CD14-positive monocyte (primary cell): Measurements from ENCODE around the gene DGCR2. TPM values are rescaled to one million over a fixed set of nuclear protein-coding genes. Genes with fewer than 3 reads are reported as not detected.
"Not testable (repeated sequence)": the region's sequence is repeated elsewhere in the genome, so short reads cannot be mapped to it uniquely, and the experiment has no call there.

Source experiments
- DNase-seq, 3 donors: peaks; one replicate each; pipeline ENCODE4 v3.0.0-alpha.2; 2011 to 2022
- H2AFZ ChIP-seq: 2 replicates; pipeline ENCODE4 v1.6.0; 2012; ENCODE audit warnings: mild to moderate bottlenecking, low read depth, low read length, inconsistent platforms; ENCODE audit not compliant: insufficient read depth, poor library complexity, severe bottlenecking
- H3K27ac ChIP-seq, 2 donors: 1 replicate in 1 of 2; 2 replicates in 1 of 2; pipeline ENCODE4 v1.5.1; 2012 to 2013; ENCODE audit warnings: low read length in 2 of 2, control low read depth in 1 of 2, inconsistent platforms in 1 of 2, low read depth in 1 of 2, mild to moderate bottlenecking in 1 of 2
- H3K27me3 ChIP-seq, 2 donors: one replicate each; pipeline versions ENCODE4 v1.6.0 to v1.6.1; 2011 to 2013; ENCODE audit warnings: low read length in 2 of 2; ENCODE audit not compliant: control insufficient read depth in 2 of 2, insufficient read depth in 2 of 2
- H3K36me3 ChIP-seq, 2 donors: replicated peaks in 1 of 2; 1 replicate in 1 of 2; 2 replicates in 1 of 2; pipeline versions ENCODE4 v1.5.1 to v1.6.1; 2012 to 2013; ENCODE audit warnings: low read length in 2 of 2, control low read depth in 1 of 2, inconsistent platforms in 1 of 2, mild to moderate bottlenecking in 1 of 2; ENCODE audit not compliant: insufficient read depth in 2 of 2, control insufficient read depth in 1 of 2
- H3K4me1 ChIP-seq, 2 donors: 1 replicate in 1 of 2; 2 replicates in 1 of 2; pipeline versions ENCODE4 v1.5.1 to v1.6.1; 2012 to 2013; ENCODE audit warnings: low read length in 2 of 2, control low read depth in 1 of 2, inconsistent platforms in 1 of 2, mild to moderate bottlenecking in 1 of 2, moderate library complexity in 1 of 2; ENCODE audit not compliant: insufficient read depth in 2 of 2, control insufficient read depth in 1 of 2
- H3K4me2 ChIP-seq: replicated peaks from 2 replicates; pipeline ENCODE3; 2012; ENCODE audit warnings: low read length, moderate library complexity, mild to moderate bottlenecking; ENCODE audit not compliant: poor library complexity, severe bottlenecking; ENCODE audit errors: extremely low read depth
- H3K4me3 ChIP-seq, 3 experiments: fragments of 200-600 bp in 1 of 3; sonication (generic) in 1 of 3; replicated peaks in 1 of 3; 1 replicate in 2 of 3; 2 replicates in 1 of 3; pipeline ENCODE4 v1.5.1; 2011 to 2013; ENCODE audit warnings: low read length in 3 of 3, mild to moderate bottlenecking in 3 of 3, control low read depth in 2 of 3, low read depth in 2 of 3, inconsistent platforms in 1 of 3, moderate library complexity in 1 of 3
- H3K79me2 ChIP-seq: 2 replicates; pipeline ENCODE4 v1.6.0; 2012; ENCODE audit warnings: mild to moderate bottlenecking, control low read depth, inconsistent platforms, low read length, moderate library complexity; ENCODE audit not compliant: insufficient read depth
- H3K9ac ChIP-seq: 2 replicates; pipeline ENCODE4 v1.6.0; 2017; ENCODE audit warnings: low read length, mild to moderate bottlenecking; ENCODE audit not compliant: insufficient read depth, poor library complexity, severe bottlenecking
- H3K9me3 ChIP-seq, 2 donors: replicated peaks in 1 of 2; 1 replicate in 1 of 2; 2 replicates in 1 of 2; pipeline versions ENCODE4 v1.5.1 to v1.6.1; 2012 to 2013; ENCODE audit warnings: low read length in 2 of 2, control low read depth in 1 of 2; ENCODE audit not compliant: control insufficient read depth in 1 of 2, insufficient read depth in 1 of 2
- H4K20me1 ChIP-seq: 2 replicates; pipeline ENCODE4 v1.6.0; 2012; ENCODE audit warnings: mild to moderate bottlenecking, low read length, control low read depth, moderate library complexity; ENCODE audit not compliant: insufficient read depth
- H3K27ac Mint-ChIP-seq, 7 donors: one replicate each; pipeline ENCODE4 v1.8.0; 2020; ENCODE audit warnings: mild to moderate bottlenecking in 7 of 7, mixed read lengths in 7 of 7, moderate library complexity in 6 of 7, inconsistent platforms in 2 of 7
- H3K27me3 Mint-ChIP-seq, 3 donors: one replicate each; pipeline ENCODE4 v1.8.0; 2021 to 2022; ENCODE audit warnings: low read depth in 3 of 3, mild to moderate bottlenecking in 3 of 3, mixed read lengths in 3 of 3, moderate library complexity in 3 of 3, inconsistent platforms in 1 of 3
- H3K36me3 Mint-ChIP-seq, 2 donors: one replicate each; pipeline ENCODE4 v1.8.0; 2020; ENCODE audit warnings: mixed read lengths in 2 of 2, inconsistent platforms in 1 of 2, mild to moderate bottlenecking in 1 of 2
- H3K4me1 Mint-ChIP-seq: one replicate; pipeline ENCODE4 v1.8.0; 2020; ENCODE audit warnings: mild to moderate bottlenecking, mixed read lengths
- H3K4me3 Mint-ChIP-seq, 2 donors: one replicate each; pipeline ENCODE4 v1.8.0; 2020; ENCODE audit warnings: mild to moderate bottlenecking in 2 of 2, mixed read lengths in 2 of 2, moderate library complexity in 1 of 2
- H3K9me3 Mint-ChIP-seq, 7 donors: one replicate each; pipeline ENCODE4 v1.8.0; 2020 to 2022; ENCODE audit warnings: mixed read lengths in 7 of 7, mild to moderate bottlenecking in 6 of 7, moderate library complexity in 6 of 7, inconsistent platforms in 2 of 7
- CTCF ChIP-seq: fragments of 200-600 bp; IDR thresholded peaks from one replicate; pipeline ENCODE4 v1.8.0; 2022; ENCODE audit warnings: antibody characterized with exemption, mild to moderate bottlenecking
- WGBS: methylation state at CpG from one replicate; pipeline ENCODE4 v1.1.5; 2013; ENCODE audit warnings: missing lambda C conversion rate; ENCODE audit not compliant: insufficient coverage; 5-methylcytosine and 5-hydroxymethylcytosine counted together
- intact Hi-C, 2 donors: fragments of 100-400 bp; cut with micrococcal nuclease; formaldehyde crosslinking; loops; one replicate each; pipeline versions ENCODE4 v1.15.0 to v1.15.1; 2023
- polyA plus RNA-seq, 3 donors: library from polyadenylated mRNA; depleted of rRNA in 1 of 3; unstranded in 2 of 3; stranded (reverse) in 1 of 3; fragments of 300-500 nt in 2 of 3; fragments of >200 nt in 1 of 3; fragmentation: Illumina TruSeq in 2 of 3; gene quantifications; 1 replicate in 2 of 3; 2 replicates in 1 of 3; pipeline ENCODE4 v1.2.3, GENCODE V29; 2012 to 2021

DGCR2 gene
- polyA plus RNA-seq, 3 donors: 28.9 to 37.0 (median 36.2) TPM

- Mint-ChIP-seq H3K27ac (no peak overlapping the region), H3K9me3 (peaks cover 0 to 20% (median 7%) of the 10 kb centered on the region in 7 donors), H3K4me3 (no peak overlapping the region), H3K36me3 (peaks cover 0 to 4% of the 10 kb centered on the region in 2 donors), H3K4me1 (peaks cover 15% of the 10 kb centered on the region), H3K27me3 (peaks cover 30 to 52% (median 42%) of the 10 kb centered on the region in 3 donors)
- Histone ChIP-seq H3K9ac (no peak overlapping the region), H3K27me3 (peaks cover 12 to 31% of the 10 kb centered on the region in 2 donors), H4K20me1 (no peaks in the 10 kb centered on the region), H3K27ac (no peak overlapping the region), H3K79me2 (no peaks in the 10 kb centered on the region), H2AFZ (no peak overlapping the region), H3K36me3 (no peaks in the 10 kb centered on the region), H3K4me3 (no peak overlapping the region), H3K9me3 (peaks cover 0 to 12% of the 10 kb centered on the region in 2 donors), H3K4me2 (no peak overlapping the region), H3K4me1 (peaks cover 2 to 10% of the 10 kb centered on the region in 2 donors)
- WGBS: 100% methylated on average over 3 of the region's 6 CpGs
- TF ChIP-seq CTCF: no peak
- no peak for DNase-seq
- intact Hi-C loops: no loop called here
Observed at GRCh38 chr22:19164425-19164824, 42.2 kb upstream of the DGCR2 start.

- H3K36me3 ChIP-seq, H3K9me3 Mint-ChIP-seq, H3K79me2 ChIP-seq, DNase-seq, H4K20me1 ChIP-seq, H3K9me3 ChIP-seq, H3K36me3 Mint-ChIP-seq, intact Hi-C loops, H3K4me3 ChIP-seq, H3K27me3 ChIP-seq, H3K4me2 ChIP-seq, H3K4me3 Mint-ChIP-seq, H3K9ac ChIP-seq, H3K27ac ChIP-seq, H2AFZ ChIP-seq: not testable (repeated sequence)
- peaks cover 9 to 18% of the 10 kb centered on the region in 2 donors for H3K4me1 ChIP-seq
- Mint-ChIP-seq H3K4me1 (peaks cover 23% of the 10 kb centered on the region), H3K27me3 (peaks cover 5 to 20% (median 17%) of the 10 kb centered on the region in 3 donors), H3K27ac (peak overlapping the region in 1 of 7 donors; percentile 68)
- 87% methylated on average over 6 of the region's 11 CpGs for WGBS
Observed at GRCh38 chr22:19158649-19159048, 36.4 kb upstream of the DGCR2 start.

- H3K27ac Mint-ChIP-seq, H3K9ac ChIP-seq, H3K4me2 ChIP-seq, intact Hi-C loops, H4K20me1 ChIP-seq, H3K36me3 Mint-ChIP-seq, H3K4me3 Mint-ChIP-seq, H3K4me3 ChIP-seq, H3K27ac ChIP-seq, H2AFZ ChIP-seq, H3K36me3 ChIP-seq, DNase-seq, H3K9me3 ChIP-seq, H3K79me2 ChIP-seq: not testable (repeated sequence)
- H3K4me1 Mint-ChIP-seq: peaks cover 24% of the 10 kb centered on the region
- peaks cover 31 to 44% (median 40%) of the 10 kb centered on the region in 3 donors for H3K27me3 Mint-ChIP-seq
- 92% methylated on average over 9 of the region's 9 CpGs for WGBS
- H3K9me3 Mint-ChIP-seq: peaks cover 0 to 13% (median 9%) of the 10 kb centered on the region in 7 donors
- Histone ChIP-seq H3K4me1 (peaks cover 9 to 18% of the 10 kb centered on the region in 2 donors), H3K27me3 (peaks cover 12 to 26% of the 10 kb centered on the region in 2 donors)
Observed at GRCh38 chr22:19156109-19156508, 33.9 kb upstream of the DGCR2 start.
